GM19395 (cell line): ENCODE results near the gene SKI.

Experiments
- ATAC-seq: cut with Tn5 transposase; IDR thresholded peaks from one replicate; pipeline ENCODE4 v1.9.1; 2021; ENCODE audit warnings: mild to moderate bottlenecking, moderate library complexity; ENCODE audit not compliant: unreplicated experiment

SKI gene

DNA sequence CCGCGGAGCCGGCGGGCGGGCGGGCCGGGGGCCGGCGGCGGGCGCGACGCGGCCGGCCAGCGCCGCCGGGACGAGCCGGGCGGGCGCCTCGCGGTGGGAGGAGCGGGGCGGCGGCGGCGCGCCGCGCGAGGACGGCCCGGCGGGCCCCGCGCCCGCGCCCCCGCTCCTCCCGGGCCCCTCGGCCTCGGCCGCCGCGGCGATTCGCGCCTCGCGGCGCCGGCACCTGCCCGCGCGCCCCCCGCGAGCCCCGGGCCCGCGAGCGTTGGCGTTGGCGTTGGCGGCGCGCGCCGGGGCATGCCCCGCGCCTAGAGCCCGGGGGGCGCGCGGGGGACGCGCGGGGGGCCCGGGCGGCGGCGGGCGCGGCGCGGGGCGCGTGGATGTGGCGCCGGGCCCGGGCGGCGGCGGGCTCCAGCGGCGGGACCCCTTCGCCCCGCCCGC lies at the start of gene SKI:
TSS of gene SKI (plus strand) at position 163 of the 438 bp plus-strand sequence. CDS start 448 bp downstream, outside the sequence.
- no peak for ATAC-seq

DNA sequence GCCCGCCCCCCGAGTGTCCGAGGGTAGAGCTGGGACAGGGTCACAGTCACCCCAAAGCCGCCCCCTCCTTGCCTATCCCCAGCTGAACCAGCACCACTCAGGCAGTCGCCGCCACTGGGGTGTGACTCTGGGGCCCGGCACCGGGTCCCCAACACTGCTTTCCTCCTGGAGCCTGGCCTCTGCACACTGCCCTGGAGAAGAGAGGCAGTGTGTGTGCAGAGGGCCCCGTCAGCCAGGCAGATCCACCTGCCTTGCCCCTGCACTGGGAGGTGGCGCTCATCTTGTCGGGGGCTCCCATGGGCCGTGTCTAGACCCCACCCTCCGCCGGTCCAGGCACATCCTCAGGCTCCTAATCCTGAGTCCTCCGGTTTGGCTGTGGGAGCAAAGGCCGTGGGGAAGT lies 49.2 kb upstream of the SKI start:
- no peak for ATAC-seq

DNA sequence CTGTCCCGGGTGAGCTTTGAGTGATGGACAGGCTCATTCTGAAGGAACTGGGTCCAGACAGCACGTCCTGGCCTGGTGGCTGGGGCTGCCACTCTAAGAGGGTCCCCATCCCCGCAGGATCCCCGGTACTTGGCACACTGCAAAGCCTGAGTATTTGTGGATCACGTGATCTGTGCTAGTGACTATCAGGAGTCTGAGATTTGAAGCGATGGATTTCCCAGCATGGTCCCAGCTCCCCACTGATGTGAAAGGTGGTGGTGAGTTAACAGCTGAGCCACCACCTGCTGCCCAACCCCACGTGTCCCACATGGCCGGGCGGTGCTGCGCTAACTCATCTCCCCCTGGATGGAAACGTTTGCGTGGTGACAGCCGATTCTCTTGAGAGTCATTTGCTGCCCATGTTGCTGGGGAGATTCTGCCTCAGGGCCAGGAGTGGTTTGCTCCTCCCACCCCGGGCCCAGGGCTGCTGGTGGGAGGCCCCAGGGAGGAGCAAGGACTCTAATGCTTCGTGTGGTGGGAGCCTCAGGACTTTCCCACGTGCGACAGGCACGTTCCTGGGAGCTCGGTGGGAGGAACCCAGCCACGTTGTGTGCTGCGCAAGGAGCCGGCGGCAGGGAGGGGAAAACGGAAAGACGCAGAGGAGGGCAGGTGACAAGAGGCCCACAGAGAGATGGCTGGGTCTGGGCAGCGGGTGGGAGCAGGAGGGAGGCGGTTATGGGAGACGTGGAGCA lies 48.7 kb upstream of the SKI start:
- no peak for ATAC-seq

DNA sequence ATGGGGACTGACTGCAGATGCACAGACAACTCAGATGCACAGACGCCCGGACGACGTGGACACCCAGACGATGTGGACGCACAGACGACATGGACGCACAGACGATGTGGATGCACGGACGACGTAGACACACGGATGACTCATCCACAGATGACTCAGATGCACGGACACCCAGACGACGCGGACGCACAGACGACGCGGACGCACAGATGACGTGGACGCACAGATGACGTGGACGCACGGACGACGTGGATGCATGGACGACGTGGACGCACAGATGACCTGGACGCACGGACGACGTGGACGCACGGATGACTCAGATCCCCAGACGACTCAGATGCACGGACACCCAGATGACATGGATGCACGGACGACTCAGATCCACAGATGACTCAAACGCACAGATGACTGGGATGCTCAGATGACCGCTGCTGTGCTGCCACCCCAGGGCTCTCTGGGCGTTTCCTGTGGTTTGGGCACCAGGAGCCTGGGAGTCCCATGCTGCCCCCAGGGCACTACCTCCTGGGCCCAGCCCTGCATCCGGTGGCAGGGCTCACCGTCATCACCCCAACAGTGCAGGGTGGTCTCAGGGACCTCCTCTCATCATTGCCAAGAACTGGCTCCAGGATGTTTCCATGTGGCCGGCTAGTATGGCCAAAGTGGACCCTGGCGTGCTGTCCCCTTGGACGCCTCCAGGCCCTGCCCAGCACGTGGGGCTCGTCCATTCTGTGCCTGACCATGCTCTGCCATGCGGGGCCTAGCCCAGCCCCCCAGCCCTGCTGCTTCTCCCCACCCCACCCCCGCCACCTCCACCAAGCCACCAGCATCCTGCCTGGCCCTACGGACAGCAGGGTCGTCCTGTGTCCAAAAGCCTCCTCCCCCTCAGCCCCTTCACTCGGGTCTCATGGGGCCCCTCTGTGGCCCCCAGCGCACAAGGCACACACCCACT lies 47.5 kb upstream of the SKI start:
- ATAC-seq = no peak

DNA sequence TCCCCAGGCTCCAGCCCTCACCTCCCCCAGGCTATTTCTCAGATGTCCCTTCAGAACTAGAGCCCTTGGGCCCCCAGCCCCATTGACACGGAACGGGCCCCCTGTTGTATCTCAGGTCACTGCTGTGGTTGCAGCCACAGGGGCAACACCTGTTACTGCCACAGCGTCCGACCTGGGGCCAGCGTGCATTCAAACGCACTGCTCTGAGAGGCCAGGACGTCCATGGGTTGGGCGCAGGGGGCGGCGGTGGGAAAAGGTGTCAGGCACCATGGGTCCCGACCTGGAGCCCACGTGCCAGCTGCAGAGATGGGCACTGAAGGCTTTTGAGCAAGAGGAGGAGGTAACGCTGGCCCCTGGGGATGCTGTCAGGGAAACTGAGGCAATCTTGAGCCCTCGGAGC lies 46.8 kb upstream of the SKI start:
- ATAC-seq = no peak

DNA sequence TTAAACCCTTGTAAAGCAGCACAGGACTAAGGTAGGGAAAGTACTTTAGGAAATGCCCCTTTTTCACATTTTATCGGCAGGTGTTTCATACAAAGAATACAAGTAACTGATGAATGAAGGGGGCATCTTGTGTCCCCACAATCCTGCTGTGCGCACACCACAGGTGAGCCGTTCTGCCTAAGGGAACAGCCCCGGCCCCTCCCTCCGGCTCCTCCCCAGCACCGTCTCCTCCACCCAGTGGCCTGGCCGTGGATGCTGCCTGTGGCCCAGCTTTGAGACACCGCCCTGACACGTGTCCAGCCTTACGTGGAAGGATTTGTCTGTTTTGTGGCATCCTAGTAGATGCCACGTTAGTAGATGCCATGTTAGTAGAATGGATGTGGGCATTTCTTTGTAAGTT lies 46.4 kb upstream of the SKI start:
- no peak for ATAC-seq

DNA sequence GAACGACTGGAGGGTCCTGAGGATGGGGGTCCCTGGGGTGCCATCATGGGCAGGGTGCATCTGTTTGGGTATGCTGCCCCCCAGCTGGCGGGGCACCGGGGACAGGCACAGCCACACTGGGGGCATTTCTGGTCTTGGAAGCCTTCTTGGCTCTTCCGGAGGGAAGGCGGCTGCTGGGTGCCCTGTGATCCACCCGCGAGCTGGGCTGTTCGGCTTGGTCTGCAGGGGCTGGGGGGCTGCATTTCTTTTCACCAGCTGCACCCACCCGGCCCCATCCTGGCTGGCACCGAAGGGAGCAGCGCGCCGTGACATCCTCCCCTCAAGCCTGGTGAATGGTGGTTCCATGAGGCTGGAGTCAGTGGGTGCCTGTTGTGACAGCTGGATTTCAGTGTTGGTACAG lies 45.7 kb upstream of the SKI start:
- no peak for ATAC-seq

DNA sequence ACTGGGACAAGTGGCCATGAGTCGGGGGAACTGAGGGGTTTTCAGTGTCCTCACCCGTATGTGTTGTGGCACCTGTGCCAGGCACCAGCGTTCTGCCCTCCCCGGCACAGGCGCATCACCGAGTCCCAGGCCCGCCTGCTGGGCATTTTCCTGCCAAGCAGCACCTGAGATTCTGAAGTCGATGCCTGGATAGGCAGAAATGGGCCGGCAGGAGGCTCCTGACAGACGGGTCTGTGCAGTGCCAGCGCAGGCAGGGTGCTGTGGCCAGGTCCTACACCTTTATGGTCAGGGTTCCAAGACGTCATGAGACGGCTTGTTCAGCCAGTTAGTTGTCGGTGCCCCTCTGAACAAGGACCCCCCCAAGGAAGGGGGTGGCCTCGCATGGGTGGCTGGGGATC lies 44.2 kb upstream of the SKI start:
- ATAC-seq = no peak

DNA sequence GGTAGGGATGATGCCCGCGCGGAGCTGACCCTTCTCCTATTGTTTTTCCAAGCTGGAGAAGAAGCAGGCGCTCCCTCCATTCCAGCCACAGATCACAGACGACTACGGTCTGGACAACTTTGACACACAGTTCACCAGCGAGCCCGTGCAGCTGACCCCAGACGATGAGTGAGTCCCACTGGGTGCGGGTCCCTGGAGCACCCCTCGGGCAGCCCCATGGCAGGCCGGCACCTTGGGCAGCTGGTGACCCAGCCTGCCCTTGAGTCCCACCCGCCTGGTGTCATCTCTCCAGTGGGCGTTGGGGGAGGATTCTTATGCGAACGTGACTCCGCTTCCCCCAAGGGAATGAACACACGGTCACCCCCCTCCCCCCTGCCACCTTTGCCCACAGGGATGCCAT lies 43.6 kb upstream of the SKI start:
- no peak for ATAC-seq

DNA sequence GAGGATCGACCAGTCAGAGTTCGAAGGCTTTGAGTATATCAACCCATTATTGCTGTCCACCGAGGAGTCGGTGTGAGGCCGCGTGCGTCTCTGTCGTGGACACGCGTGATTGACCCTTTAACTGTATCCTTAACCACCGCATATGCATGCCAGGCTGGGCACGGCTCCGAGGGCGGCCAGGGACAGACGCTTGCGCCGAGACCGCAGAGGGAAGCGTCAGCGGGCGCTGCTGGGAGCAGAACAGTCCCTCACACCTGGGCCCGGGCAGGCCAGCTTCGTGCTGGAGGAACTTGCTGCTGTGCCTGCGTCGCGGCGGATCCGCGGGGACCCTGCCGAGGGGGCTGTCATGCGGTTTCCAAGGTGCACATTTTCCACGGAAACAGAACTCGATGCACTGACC lies 43.2 kb upstream of the SKI start:
- no peak for ATAC-seq

DNA sequence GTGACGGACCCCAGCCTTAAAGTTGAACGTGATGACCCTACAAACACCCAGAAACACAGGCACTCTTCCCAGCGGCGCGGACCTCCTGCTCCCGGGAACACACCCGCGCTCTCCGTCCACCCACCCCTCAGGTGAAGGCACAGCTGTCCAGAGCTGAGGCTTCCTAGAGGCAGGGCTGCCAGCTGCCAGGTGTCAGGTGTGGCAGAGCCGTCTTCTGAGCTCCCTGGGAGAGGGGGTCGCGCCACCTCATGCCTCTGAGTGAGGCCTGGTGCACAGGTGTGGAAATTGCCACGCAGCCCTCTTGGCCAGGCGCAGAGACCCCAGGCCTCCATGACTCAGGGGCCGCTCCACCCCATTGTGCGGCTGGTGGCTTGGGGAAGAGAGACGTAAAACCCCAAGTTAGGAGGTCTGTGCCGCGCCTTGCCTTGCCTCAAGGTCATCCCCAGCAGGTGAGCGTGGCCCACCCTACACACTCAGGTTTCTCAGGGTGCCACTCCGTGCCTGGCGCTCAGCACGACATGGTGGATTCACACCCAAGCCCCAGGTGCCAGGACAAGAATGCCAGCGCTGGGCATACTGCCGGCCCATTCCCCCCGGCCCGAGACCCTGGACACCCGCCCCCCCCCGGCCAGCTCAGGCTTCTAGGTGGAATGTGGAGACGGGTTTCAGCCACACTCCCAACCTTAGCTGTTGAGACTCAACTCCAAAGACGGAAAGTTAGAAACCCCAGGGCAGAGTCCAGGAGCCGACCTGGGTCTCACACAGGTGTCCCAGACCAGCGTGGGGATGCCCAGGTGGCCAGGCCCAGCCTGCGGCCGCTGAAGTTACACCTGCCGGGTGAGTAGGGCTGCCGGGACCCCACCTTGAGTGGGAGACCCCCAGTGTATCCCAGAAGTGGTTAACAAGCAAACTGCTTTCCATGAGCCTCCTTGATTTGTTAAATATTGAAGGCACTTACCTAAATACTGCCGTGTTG lies 42.0 kb upstream of the SKI start:
- ATAC-seq = no peak

DNA sequence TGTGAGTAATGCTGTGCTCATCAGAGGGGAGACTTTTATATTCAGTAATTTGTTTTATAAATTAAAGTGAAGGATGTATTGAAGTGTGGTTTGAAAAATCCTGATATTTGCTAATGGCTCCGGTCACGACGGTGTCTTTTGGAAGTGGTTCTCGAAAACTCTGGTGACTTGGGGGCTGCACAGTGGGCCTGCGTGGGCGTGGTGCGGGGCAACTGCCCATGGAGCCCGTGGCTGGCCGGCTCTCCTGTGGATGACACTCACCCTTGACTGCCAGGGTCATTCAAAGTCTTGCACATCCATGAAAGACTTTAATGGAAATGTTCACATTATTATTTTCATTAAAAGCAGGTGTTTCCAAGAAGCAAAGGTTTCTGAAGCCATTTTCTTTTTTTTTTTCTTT lies 41.2 kb upstream of the SKI start:
- ATAC-seq = no peak

DNA sequence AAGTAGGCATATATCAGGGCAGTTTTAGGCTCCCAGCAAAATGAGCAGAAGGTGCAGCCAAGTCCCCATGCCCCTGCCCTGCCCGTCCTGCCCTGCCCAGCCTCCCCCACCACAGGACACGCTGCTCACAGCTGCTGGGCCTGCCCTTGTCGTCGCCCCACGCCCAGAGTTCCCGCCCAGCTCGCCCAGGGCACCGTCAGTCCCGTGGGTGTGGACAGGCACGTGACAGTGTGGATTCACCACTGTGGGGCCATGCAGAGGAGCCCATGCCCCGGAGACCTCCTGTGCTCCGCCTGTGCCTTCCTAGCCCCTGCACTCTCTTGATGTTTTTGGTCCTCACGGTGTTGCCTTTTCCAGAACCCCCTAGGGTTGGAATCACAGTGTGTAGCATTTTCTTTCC lies 40.5 kb upstream of the SKI start:
- no peak for ATAC-seq

DNA sequence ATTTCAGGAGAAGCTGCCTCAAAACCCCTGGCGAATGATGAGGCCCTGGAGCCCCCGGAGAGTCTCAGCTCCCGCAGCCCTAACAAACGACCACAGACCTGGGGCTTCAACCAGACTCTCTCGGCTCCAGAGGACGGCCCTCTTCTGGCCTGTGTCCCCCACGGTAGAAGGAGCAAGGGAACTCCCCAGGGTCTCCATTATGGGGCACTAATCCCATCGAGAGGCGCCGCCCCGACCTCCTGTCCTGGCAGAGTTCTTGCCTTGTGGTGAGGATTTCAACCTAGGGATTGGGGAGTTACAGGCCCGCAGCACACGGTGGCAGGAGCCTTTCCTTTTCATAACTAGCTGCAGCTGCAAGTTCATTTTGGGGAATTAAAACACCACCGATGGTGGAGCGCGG lies 39.8 kb upstream of the SKI start:
- ATAC-seq = no peak

DNA sequence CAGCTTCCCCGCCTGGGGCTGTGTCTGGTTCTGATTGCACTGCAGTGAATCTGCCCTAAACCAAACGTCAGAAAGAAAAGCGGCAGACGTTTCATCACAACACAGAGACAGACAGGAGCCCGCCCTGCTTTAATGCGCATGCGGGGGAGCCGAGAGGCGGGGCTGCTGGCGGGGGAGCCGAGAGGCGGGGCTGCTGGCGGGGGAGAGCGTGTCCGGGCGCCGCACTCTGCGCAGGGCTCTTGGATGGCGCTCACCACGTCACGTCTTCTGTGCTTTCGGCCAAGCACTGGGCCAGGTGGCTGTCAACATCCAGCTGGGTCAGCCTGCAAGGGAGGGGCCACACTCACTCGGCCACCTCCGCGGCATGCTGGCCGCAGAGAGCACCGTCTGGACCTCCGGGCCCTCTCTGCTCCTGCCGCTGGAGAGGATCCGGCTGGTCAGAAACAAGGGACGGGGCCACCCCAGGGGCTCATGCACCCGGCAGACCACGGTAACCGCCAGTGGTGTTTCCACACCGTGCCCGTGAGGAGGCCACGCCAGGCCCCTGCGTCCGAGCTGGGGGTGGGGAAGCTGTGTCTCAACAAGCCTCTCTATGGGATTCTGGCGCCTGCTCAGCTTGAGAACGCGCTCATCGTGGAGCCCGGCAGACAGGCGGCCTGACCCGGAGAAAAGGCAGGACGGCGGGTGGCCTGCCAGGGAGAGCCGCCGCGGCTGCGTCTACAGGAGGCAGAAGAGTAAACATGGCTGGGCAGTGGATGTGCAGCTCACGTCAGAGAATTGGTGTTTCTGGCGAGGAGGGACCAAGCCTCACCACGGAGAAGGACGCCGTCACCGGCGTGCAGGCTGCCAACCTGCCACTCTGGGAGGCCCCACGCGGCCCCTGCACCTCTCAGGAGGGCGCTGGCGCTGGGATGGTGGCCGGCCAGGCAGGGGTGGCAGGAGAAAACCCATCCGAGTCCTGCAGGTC lies 38.4 kb upstream of the SKI start:
- ATAC-seq = no peak

DNA sequence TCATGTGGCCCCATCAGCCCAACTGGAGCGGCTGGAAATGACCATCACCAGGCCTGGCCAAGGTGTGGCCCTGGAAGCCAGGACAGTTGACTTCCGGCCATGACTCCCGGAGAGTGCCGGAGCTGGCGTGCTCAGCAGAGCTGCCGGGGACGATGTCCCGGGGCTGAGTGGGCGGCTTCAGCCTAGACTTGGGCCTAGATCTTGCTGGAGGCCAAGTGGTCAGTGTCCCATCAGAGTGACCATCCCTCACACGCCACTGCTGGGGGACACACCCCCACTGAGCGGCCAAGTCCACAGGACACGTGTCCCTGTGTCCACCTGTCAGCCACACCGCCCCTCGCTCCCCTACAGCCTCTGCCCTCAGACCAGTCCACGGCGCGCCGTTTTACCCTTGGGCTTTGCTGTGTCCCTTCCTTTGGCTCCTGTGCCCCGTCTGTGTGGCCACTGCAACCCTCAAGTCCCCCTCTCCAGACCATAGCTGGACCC lies 37.6 kb upstream of the SKI start:
- no peak for ATAC-seq

DNA sequence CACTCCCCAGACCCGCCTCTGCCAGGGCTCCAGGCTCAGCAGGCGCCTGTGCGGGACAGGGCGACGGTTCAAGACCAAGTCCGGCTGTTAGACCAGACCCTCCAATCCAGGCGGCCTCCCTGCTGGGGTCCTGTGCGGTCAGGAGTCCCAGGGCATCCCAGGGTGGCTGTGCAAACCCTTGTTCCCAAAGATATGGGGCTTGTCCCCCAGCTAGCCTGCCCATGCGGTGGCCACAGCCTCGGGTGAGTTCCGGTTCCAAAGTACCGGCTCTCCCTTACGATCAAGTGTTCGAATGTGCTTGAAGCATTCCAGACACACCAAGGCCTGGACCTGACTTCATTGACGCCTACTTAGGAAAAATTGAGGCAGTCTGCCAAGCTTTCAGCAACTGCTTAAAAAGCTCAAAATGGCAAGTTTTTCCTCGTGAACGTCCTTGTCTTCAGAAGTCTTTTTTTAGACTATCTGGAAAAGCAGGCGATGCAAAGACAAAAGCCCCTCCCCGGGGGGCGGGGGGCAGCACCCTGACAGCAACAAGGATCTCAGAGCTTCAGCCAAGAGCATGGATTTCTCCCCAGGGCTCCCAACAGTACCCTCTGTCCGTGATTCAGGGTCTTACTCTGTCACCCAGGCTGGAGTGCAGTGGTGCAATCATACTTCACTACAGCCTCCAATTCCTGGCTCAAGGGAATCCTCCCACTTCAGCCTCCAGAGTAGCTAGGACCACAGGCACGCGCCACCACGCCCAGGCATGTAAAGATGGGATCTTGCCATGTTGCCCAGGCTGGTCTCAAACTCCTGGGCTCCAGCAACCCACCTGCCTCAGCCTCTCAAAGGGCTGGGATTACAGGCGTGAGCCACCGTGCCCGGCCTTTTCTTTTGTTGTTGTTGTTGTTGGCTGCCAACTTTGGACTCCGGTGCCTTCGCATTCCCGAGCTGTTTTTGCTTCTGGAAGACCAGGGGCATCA lies 35.8 kb upstream of the SKI start:
- no peak for ATAC-seq

DNA sequence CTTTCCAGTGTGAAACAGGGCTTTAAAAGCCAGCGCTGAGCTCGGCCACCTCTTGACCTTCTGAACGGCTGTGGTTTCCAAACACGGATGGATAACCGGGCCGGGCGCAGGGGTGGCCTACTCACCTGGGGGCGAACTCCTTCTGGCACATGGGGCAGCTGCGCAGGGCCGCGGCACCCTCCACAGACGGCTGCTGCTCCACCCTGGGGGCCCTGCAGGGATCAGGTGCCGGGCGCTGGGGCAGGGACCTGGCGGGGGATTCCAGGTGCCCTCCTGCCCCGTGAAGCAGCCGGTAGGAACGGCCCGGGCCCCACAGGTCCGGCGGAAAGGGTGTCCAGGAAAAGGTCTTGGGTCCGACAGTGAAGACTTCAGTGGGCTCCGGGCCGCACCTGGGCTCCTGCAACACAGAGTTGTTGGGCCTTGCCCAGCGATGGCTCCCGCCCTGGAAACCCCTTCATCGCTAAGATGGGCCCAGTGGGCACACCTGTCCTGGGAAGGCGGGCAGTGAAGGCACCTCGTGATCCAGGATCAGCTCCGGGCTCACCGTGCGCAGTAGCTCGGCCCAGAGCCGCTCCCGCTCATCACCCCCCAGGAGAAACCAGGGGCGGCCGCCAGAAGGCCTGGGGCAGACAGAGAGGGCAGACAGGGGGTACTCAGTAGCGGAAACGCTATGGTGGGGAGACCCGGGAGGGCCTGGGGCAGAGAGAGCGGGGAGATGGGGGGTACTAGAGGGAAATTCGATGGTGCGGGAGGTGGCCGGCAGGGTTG lies 34.4 kb upstream of the SKI start:
- ATAC-seq = no peak
